ENCODE results near the gene HUNK. TPM values are rescaled to one million over a fixed set of nuclear protein-coding genes. Genes with fewer than 3 reads are reported as not detected.

The HUNK gene
- total RNA-seq, 1 donor from 2014 or later: 0.51 TPM

GRCh38 chr21:31837618-31838390 is 35.0 kb upstream of the HUNK start:
- peaks cover 12% of the 10 kb centered on the region for H3K27me3 Mint-ChIP-seq
- H3K27ac Mint-ChIP-seq: no peak overlapping the region
- no peaks in the 10 kb centered on the region for H3K36me3 Mint-ChIP-seq (ENCODE audit: low read depth)
- TF ChIP-seq CTCF (IDR thresholded peaks at IDR 0.05): no peak
- peaks cover 9% of the 10 kb centered on the region for H3K4me1 Mint-ChIP-seq
- peaks cover 4% of the 10 kb centered on the region for H3K9me3 Mint-ChIP-seq
- CTCF ChIA-PET: interaction anchor here (0.6 kb wide), 1 partner anchor 235 kb away, joined by 3 read pairs; no protein-coding TSS in a partner anchor
- no peak overlapping the region for H3K4me3 Mint-ChIP-seq
- no peak for DNase-seq
- ATAC-seq (ENCODE audit: low read depth): peak; percentile 80
- intact Hi-C loops (cut with micrococcal nuclease): no loop called here
- POLR2A ChIA-PET: interaction anchor here (0.6 kb wide), 1 partner anchor 1565 kb away, joined by 10 read pairs; no protein-coding TSS in a partner anchor

GRCh38 chr21:31838586-31839355 is 34.0 kb upstream of the HUNK start:
- peaks cover 9% of the 10 kb centered on the region for H3K4me1 Mint-ChIP-seq
- CTCF ChIA-PET: no interaction called here
- H3K27ac Mint-ChIP-seq: no peak overlapping the region
- intact Hi-C loops (cut with micrococcal nuclease): no loop called here
- POLR2A ChIA-PET: no interaction called here
- DNase-seq (no peak), ATAC-seq (ENCODE audit: low read depth) (no peak)
- no peak for TF ChIP-seq CTCF (IDR thresholded peaks at IDR 0.05)
- no peaks in the 10 kb centered on the region for H3K36me3 Mint-ChIP-seq (ENCODE audit: low read depth)
- no peak overlapping the region for H3K4me3 Mint-ChIP-seq
- H3K27me3 Mint-ChIP-seq: peaks cover 13% of the 10 kb centered on the region
- peaks cover 4% of the 10 kb centered on the region for H3K9me3 Mint-ChIP-seq

GRCh38 chr21:31844206-31844605 is 28.6 kb upstream of the HUNK start:
- Mint-ChIP-seq H3K4me3 (no peak overlapping the region), H3K9me3 (no peaks in the 10 kb centered on the region), H3K27me3 (peaks cover 24% of the 10 kb centered on the region), H3K36me3 (ENCODE audit: low read depth) (no peaks in the 10 kb centered on the region), H3K27ac (no peak overlapping the region), H3K4me1 (no peaks in the 10 kb centered on the region)
- ATAC-seq (ENCODE audit: low read depth): no peak
- no peak for DNase-seq
- CTCF ChIA-PET: no interaction called here
- no peak for TF ChIP-seq CTCF (IDR thresholded peaks at IDR 0.05)
- intact Hi-C loops (cut with micrococcal nuclease): no loop called here
- POLR2A ChIA-PET: no interaction called here

- intact Hi-C loops (cut with micrococcal nuclease): no loop called here
- Mint-ChIP-seq H3K9me3 (no peaks in the 10 kb centered on the region), H3K27me3 (peaks cover 26% of the 10 kb centered on the region), H3K4me3 (no peak overlapping the region), H3K4me1 (no peaks in the 10 kb centered on the region), H3K27ac (no peak overlapping the region), H3K36me3 (ENCODE audit: low read depth) (no peaks in the 10 kb centered on the region)
- TF ChIP-seq CTCF (IDR thresholded peaks at IDR 0.05): no peak
- ChIA-PET CTCF (no interaction called here), POLR2A (no interaction called here)
- no peak for DNase-seq
- ATAC-seq (ENCODE audit: low read depth): no peak
Observed at GRCh38 chr21:31845151-31845729, 27.6 kb upstream of the HUNK start.

- no peaks in the 10 kb centered on the region for H3K9me3 Mint-ChIP-seq
- CTCF ChIA-PET: no interaction called here
- no peak overlapping the region for H3K4me3 Mint-ChIP-seq
- intact Hi-C loops (cut with micrococcal nuclease): no loop called here
- H3K27ac Mint-ChIP-seq: no peak overlapping the region
- no peaks in the 10 kb centered on the region for H3K4me1 Mint-ChIP-seq
- ATAC-seq (ENCODE audit: low read depth) (no peak), DNase-seq (no peak)
- H3K36me3 Mint-ChIP-seq (ENCODE audit: low read depth): no peaks in the 10 kb centered on the region
- POLR2A ChIA-PET: no interaction called here
- peaks cover 23% of the 10 kb centered on the region for H3K27me3 Mint-ChIP-seq
- TF ChIP-seq CTCF (IDR thresholded peaks at IDR 0.05): no peak
Observed at GRCh38 chr21:31846690-31847089, 26.1 kb upstream of the HUNK start.
